ENCODE measurements around the gene OR4D9. TPM values are rescaled to one million over a fixed set of nuclear protein-coding genes. Genes with fewer than 3 reads are reported as not detected.
A peak's percentile ranks its signal among the peaks of the same experiment; 100 is the strongest.

OR4D9 gene
- total RNA-seq, 2 experiments from 2014 or later, result not detected

DNA sequence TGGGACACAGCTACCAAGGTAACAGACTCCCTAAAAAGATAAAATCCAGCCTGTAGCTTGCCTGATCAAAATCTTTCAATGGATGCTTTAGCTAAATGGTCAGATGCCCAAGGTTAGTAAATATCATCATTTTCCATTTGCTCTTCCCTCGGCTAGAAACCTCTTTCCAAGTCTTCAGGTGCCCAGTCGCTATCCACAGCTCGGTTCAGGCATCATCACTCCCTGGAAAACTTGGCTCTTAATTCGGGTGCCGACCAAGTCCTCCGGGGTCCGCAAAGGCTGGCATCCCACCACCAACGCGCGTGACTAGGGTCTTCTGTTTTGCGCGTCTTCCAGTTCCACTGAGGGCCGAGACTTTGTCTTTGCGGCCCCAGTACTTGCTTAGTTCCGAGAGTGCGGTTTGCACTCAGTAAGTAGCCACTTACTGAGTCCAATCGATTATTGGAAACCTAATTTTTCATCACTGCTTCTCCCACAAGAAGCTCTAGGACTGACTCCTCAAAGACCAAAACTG lies 44.3 kb downstream of the OR4D9 start:
- ATAC-seq (no peak), DNase-seq (no peak)
- peak overlapping the region; percentile 78 for H3K4me3 Mint-ChIP-seq
- H3K9me3 Mint-ChIP-seq, result no peaks in the 10 kb centered on the region
- peak overlapping the region; percentile 57 for H3K27ac Mint-ChIP-seq
- TF ChIP-seq, protein P1, sequence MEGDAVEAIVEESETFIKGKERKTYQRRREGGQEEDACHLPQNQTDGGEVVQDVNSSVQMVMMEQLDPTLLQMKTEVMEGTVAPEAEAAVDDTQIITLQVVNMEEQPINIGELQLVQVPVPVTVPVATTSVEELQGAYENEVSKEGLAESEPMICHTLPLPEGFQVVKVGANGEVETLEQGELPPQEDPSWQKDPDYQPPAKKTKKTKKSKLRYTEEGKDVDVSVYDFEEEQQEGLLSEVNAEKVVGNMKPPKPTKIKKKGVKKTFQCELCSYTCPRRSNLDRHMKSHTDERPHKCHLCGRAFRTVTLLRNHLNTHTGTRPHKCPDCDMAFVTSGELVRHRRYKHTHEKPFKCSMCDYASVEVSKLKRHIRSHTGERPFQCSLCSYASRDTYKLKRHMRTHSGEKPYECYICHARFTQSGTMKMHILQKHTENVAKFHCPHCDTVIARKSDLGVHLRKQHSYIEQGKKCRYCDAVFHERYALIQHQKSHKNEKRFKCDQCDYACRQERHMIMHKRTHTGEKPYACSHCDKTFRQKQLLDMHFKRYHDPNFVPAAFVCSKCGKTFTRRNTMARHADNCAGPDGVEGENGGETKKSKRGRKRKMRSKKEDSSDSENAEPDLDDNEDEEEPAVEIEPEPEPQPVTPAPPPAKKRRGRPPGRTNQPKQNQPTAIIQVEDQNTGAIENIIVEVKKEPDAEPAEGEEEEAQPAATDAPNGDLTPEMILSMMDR (IDR thresholded peaks at IDR 0.05), result no peak
- H3K27me3 Mint-ChIP-seq, result peaks cover 5% of the 10 kb centered on the region
- POLR2A ChIA-PET, result interaction anchor here (2.8 kb wide), 1 partner anchor 10 kb away, joined by 17 read pairs; no protein-coding TSS in a partner anchor
- peaks cover 41% of the 10 kb centered on the region for H3K4me1 Mint-ChIP-seq (ENCODE audit: low read depth)
- CTCF ChIA-PET, result interaction anchor here (1.5 to 2.9 kb wide), 2 partner anchors 10 to 113 kb away, joined by 3 to 10 read pairs; partner anchors contain the start of gene PATL1
- peaks cover 3% of the 10 kb centered on the region for H3K36me3 Mint-ChIP-seq (ENCODE audit: low read depth)
- intact Hi-C loops (cut with micrococcal nuclease), result no loop called here

DNA sequence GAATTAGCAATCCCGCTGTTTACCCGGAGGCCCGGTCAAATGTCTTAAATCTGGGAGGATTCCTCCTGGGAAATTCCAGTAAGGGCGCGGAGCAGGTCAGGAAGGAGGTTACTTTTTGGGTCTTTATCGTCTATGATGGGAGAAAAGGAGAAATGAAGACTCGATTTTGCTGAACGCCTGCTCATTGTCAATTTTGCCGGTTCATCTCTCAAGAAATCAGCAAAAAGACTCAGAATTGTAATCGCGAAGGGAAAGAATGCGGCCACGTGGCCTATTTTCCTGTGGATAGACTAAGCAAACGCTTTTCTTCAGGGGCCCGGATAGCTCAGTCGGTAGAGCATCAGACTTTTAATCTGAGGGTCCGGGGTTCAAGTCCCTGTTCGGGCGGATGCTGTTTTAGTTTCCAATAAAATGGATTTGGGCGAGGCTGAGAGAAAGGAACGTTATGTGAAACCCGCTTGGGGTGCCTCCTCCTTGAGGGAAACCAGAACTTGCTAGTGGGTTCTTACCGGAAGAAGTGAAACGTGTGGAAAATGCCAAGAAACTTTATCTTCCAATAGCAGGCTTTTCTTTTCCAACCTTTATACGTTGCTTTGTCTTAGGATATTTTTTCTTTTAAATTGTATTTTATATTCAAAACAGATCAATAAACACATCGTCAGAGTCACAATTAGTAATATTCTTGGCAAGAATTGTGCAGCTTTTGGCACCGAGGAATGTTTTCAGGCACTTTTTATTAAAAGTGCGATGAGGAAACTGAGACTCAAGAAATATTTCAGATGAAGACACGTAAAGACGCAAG lies 45.0 kb downstream of the OR4D9 start:
- ATAC-seq, result peak; percentile 55
- Mint-ChIP-seq H3K27me3 (peaks cover 5% of the 10 kb centered on the region), H3K36me3 (ENCODE audit: low read depth) (peaks cover 3% of the 10 kb centered on the region), H3K9me3 (no peaks in the 10 kb centered on the region), H3K4me3 (peak overlapping the region; percentile 78), H3K27ac (peak overlapping the region; percentile 87), H3K4me1 (ENCODE audit: low read depth) (peaks cover 42% of the 10 kb centered on the region)
- intact Hi-C loops (cut with micrococcal nuclease), result no loop called here
- TF ChIP-seq, protein P1 (IDR thresholded peaks at IDR 0.05), result no peak
- ChIA-PET POLR2A (interaction anchor here (1.4 to 2.8 kb wide), 2 partner anchors 9 to 15 kb away, joined by 3 to 17 read pairs; no protein-coding TSS in a partner anchor), CTCF (interaction anchor here (1.5 to 2.9 kb wide), 2 partner anchors 9 to 113 kb away, joined by 3 to 10 read pairs; partner anchors contain the start of gene PATL1)
- peak; percentile 89 for DNase-seq

DNA sequence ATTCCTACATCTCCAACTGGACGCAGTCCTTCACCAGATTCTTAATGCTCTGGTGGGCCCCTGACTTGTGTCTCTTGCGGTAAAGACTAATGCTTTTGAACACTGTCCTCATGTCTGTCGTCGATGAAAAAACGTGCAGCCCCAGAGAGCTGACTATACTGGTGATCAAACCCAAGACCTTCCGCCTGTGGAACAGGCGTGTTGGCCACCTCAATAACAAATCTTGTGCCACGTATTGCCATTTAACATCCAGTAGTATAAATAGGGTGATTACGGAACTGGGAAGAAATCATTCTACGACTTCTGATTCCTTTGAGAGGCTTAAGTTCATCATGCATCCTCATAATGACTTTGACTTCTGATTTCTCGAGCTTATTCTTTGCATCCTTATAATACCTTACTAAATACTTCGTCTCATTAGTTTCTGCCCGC lies 45.6 kb downstream of the OR4D9 start:
- POLR2A ChIA-PET, result interaction anchor here (0.7 to 2.8 kb wide), 5 partner anchors 9 to 115 kb away, joined by 3 to 17 read pairs (median 4); partner anchors contain the start of gene PATL1
- peak; percentile 24 for ATAC-seq
- DNase-seq, result peak; percentile 66
- Mint-ChIP-seq H3K27ac (peak overlapping the region; percentile 87), H3K4me3 (peak overlapping the region; percentile 78), H3K27me3 (peaks cover 2% of the 10 kb centered on the region), H3K9me3 (no peaks in the 10 kb centered on the region), H3K36me3 (ENCODE audit: low read depth) (peaks cover 3% of the 10 kb centered on the region), H3K4me1 (ENCODE audit: low read depth) (peaks cover 40% of the 10 kb centered on the region)
- intact Hi-C loops (cut with micrococcal nuclease), result no loop called here
- TF ChIP-seq, protein P1 (IDR thresholded peaks at IDR 0.05), result no peak
- CTCF ChIA-PET, result interaction anchor here (1.5 to 2.9 kb wide), 2 partner anchors 9 to 112 kb away, joined by 3 to 10 read pairs; partner anchors contain the start of gene PATL1

DNA sequence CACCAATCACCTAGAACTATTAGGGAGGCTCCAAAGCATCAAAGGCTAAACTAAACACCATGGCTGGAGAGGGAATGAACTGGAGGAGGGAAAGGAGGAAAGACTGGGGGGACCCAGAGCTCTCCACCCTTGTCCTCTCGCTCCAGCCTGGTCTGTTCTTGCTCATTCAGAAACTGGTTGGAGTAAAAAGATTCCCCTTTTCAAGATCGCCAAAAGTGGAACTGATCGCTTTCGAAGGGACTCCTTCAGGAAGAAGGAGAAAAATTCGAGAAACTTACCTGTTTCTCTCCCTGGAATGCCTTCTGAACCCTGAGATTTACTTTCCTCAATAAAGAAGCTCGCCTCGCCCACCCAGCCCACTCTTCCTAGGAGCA lies 46.9 kb downstream of the OR4D9 start:
- Mint-ChIP-seq H3K27ac (peak overlapping the region; percentile 30), H3K9me3 (no peaks in the 10 kb centered on the region), H3K4me1 (ENCODE audit: low read depth) (peaks cover 39% of the 10 kb centered on the region), H3K4me3 (peak overlapping the region; percentile 78), H3K27me3 (peaks cover 2% of the 10 kb centered on the region), H3K36me3 (ENCODE audit: low read depth) (peaks cover 3% of the 10 kb centered on the region)
- DNase-seq, result no peak
- intact Hi-C loops (cut with micrococcal nuclease), result no loop called here
- ATAC-seq, result no peak
- CTCF ChIA-PET, result interaction anchor here (1.1 to 1.4 kb wide), 4 partner anchors 8 to 111 kb away, joined by 3 to 5 read pairs (median 4); partner anchors contain the start of gene PATL1
- TF ChIP-seq, protein P1 (IDR thresholded peaks at IDR 0.05), result no peak
- POLR2A ChIA-PET, result interaction anchor here (1.0 to 5.0 kb wide), 4 partner anchors 8 to 111 kb away, joined by 3 to 29 read pairs (median 5); partner anchors contain the start of gene PATL1
